Measurements from ENCODE around the gene GSC2. TPM values are rescaled to one million over a fixed set of nuclear protein-coding genes. Genes with fewer than 3 reads are reported as not detected.

Gene GSC2
- total and polyA plus RNA-seq, 9 donors: not detected

- intact Hi-C loops (cut with DNase I): loop anchor here in 1 of 4 donors (10.0 kb wide), 1 partner anchor 290 kb away; the partner anchor contains the start of genes CDC45 and UFD1
- 86 to 88% (median 87%) methylated on average over 20 of the region's 20 CpGs for WGBS, 3 donors
- no peaks in the 10 kb centered on the region for H3K9me3 ChIP-seq
- H3K36me3 ChIP-seq: no peaks in the 10 kb centered on the region
- TF ChIP-seq CTCF (IDR thresholded peaks at IDR 0.05) (no peak), EP300 (IDR thresholded peaks at IDR 0.05) (no peak), POLR2A (IDR thresholded peaks at IDR 0.05) (no peak)
- no peak overlapping the region for H3K4me3 ChIP-seq
- no peak overlapping the region for H3K27ac ChIP-seq
- no peak for DNase-seq
- no peaks in the 10 kb centered on the region for H3K27me3 ChIP-seq
- H3K4me1 ChIP-seq (ENCODE audit: insufficient read depth): no peaks in the 10 kb centered on the region
These were observed 34.3 kb upstream of the GSC2 start for GRCh38 chr22:19184276-19184997.

- intact Hi-C loops (cut with DNase I): loop anchor here in 1 of 4 donors (10.0 kb wide), 1 partner anchor 292 kb away; the partner anchor contains the start of genes CDC45 and UFD1
- no peaks in the 10 kb centered on the region for H3K36me3 ChIP-seq
- DNase-seq: no peak
- no peak overlapping the region for H3K27ac ChIP-seq
- no peaks in the 10 kb centered on the region for H3K27me3 ChIP-seq
- H3K9me3 ChIP-seq: no peaks in the 10 kb centered on the region
- H3K4me3 ChIP-seq: no peak overlapping the region
- no peaks in the 10 kb centered on the region for H3K4me1 ChIP-seq (ENCODE audit: insufficient read depth)
- TF ChIP-seq CTCF (IDR thresholded peaks at IDR 0.05) (no peak), EP300 (IDR thresholded peaks at IDR 0.05) (no peak), POLR2A (IDR thresholded peaks at IDR 0.05) (no peak)
- WGBS, 3 donors: 85 to 94% (median 88%) methylated on average over 8 to 9 of the region's 9 CpGs
These were observed 33.1 kb upstream of the GSC2 start for GRCh38 chr22:19183216-19183615.

GRCh38 chr22:19182472-19183157, 32.5 kb upstream of the GSC2 start:
- no peak for DNase-seq
- Histone ChIP-seq H3K36me3 (no peaks in the 10 kb centered on the region), H3K9me3 (no peaks in the 10 kb centered on the region), H3K27ac (no peak overlapping the region), H3K4me3 (no peak overlapping the region), H3K27me3 (no peaks in the 10 kb centered on the region), H3K4me1 (ENCODE audit: insufficient read depth) (no peaks in the 10 kb centered on the region)
- no peak for TF ChIP-seq EP300 (IDR thresholded peaks at IDR 0.05)
- TF ChIP-seq CTCF (IDR thresholded peaks at IDR 0.05): no peak
- TF ChIP-seq POLR2A (IDR thresholded peaks at IDR 0.05): no peak
- 59 to 70% (median 69%) methylated on average over 9 of the region's 9 CpGs for WGBS, 3 donors
- intact Hi-C loops (cut with DNase I): loop anchor here in 1 of 4 donors (10.0 kb wide), 1 partner anchor 292 kb away; the partner anchor contains the start of genes CDC45 and UFD1

GRCh38 chr22:19181786-19182471, 31.8 kb upstream of the GSC2 start:
- Histone ChIP-seq H3K9me3 (no peaks in the 10 kb centered on the region), H3K4me1 (ENCODE audit: insufficient read depth) (no peaks in the 10 kb centered on the region), H3K27ac (no peak overlapping the region), H3K27me3 (no peaks in the 10 kb centered on the region), H3K4me3 (no peak overlapping the region), H3K36me3 (no peaks in the 10 kb centered on the region)
- no peak for TF ChIP-seq POLR2A (IDR thresholded peaks at IDR 0.05)
- no peak for TF ChIP-seq CTCF (IDR thresholded peaks at IDR 0.05)
- TF ChIP-seq EP300 (IDR thresholded peaks at IDR 0.05): no peak
- intact Hi-C loops (cut with DNase I): loop anchor here in 1 of 4 donors (10.0 kb wide), 1 partner anchor 293 kb away; the partner anchor contains the start of genes CDC45 and UFD1
- no peak for DNase-seq
- WGBS, 3 donors: 60 to 62% (median 62%) methylated on average over 12 of the region's 12 CpGs

Measured in ovary (tissue), 9 donors.